H9 (cell line): ENCODE results near the gene KAZN. TPM values are rescaled to one million over a fixed set of nuclear protein-coding genes. Genes with fewer than 3 reads are reported as not detected.
A peak's percentile ranks its signal among the peaks of the same experiment; 100 is the strongest.

ENCODE experiments used
- DNase-seq: peaks from one replicate; pipeline ENCODE4 v3.0.0-alpha.2; 2017
- H2AFZ ChIP-seq: one replicate; pipeline ENCODE4 v1.6.1; 2013; ENCODE audit warnings: mild to moderate bottlenecking, low read length, control low read depth, moderate library complexity
- H2AK5ac ChIP-seq: 2 replicates; pipeline ENCODE4 v1.6.1; 2013; ENCODE audit warnings: low read length, control low read depth, mixed read lengths; ENCODE audit not compliant: insufficient read length
- H2BK120ac ChIP-seq: one replicate; pipeline ENCODE4 v1.6.1; 2013; ENCODE audit warnings: low read depth, mild to moderate bottlenecking, low read length, control low read depth, inconsistent platforms; ENCODE audit not compliant: poor library complexity, severe bottlenecking
- H2BK12ac ChIP-seq: 2 replicates; pipeline ENCODE4 v1.6.1; 2013; ENCODE audit warnings: low read length, control low read depth, mixed read lengths, low read depth; ENCODE audit not compliant: insufficient read length
- H2BK15ac ChIP-seq: 2 replicates; pipeline ENCODE4 v1.6.1; 2013; ENCODE audit warnings: low read depth, low read length, control low read depth
- H2BK20ac ChIP-seq: one replicate; pipeline ENCODE4 v1.6.1; 2013; ENCODE audit warnings: low read depth, mild to moderate bottlenecking, low read length, control low read depth, inconsistent platforms; ENCODE audit not compliant: poor library complexity, severe bottlenecking
- H2BK5ac ChIP-seq: 2 replicates; pipeline ENCODE4 v1.6.1; 2013; ENCODE audit warnings: low read length, control low read depth, mixed read lengths; ENCODE audit not compliant: insufficient read length
- H3K14ac ChIP-seq: 2 replicates; pipeline ENCODE4 v1.6.1; 2013; ENCODE audit warnings: low read length, control low read depth; ENCODE audit not compliant: insufficient read depth
- H3K18ac ChIP-seq: 2 replicates; pipeline ENCODE4 v1.6.1; 2013; ENCODE audit warnings: low read depth, mild to moderate bottlenecking, mixed read lengths, low read length, control low read depth; ENCODE audit not compliant: insufficient read length
- H3K23ac ChIP-seq: 2 replicates; pipeline ENCODE4 v1.6.1; 2013; ENCODE audit warnings: low read length, control low read depth, mixed read lengths, low read depth; ENCODE audit not compliant: insufficient read length
- H3K23me2 ChIP-seq: 2 replicates; pipeline ENCODE4 v1.6.1; 2013; ENCODE audit warnings: low read depth, mild to moderate bottlenecking, mixed read lengths, low read length, control low read depth; ENCODE audit not compliant: insufficient read length, poor library complexity, severe bottlenecking
- H3K27ac ChIP-seq: 2 replicates; pipeline ENCODE4 v1.5.1; 2013; ENCODE audit warnings: low read length, control low read depth, mixed read lengths, low read depth; ENCODE audit not compliant: insufficient read length
- H3K27me3 ChIP-seq: 2 replicates; pipeline ENCODE4 v1.6.1; 2013; ENCODE audit warnings: low read length, control low read depth, inconsistent platforms; ENCODE audit not compliant: insufficient read depth
- H3K4ac ChIP-seq: 2 replicates; pipeline ENCODE4 v1.6.1; 2013; ENCODE audit warnings: low read depth, mild to moderate bottlenecking, control low read depth, inconsistent platforms, low read length, moderate library complexity
- H3K4me1 ChIP-seq: 2 replicates; pipeline ENCODE4 v1.6.1; 2013; ENCODE audit warnings: low read length, control low read depth, inconsistent platforms; ENCODE audit not compliant: insufficient read depth
- H3K4me2 ChIP-seq: 2 replicates; pipeline ENCODE4 v1.6.1; 2013; ENCODE audit warnings: low read length, control low read depth, mixed read lengths; ENCODE audit not compliant: insufficient read length, insufficient read depth
- H3K56ac ChIP-seq: 2 replicates; pipeline ENCODE4 v1.6.1; 2013; ENCODE audit warnings: low read depth, mild to moderate bottlenecking, mixed read lengths, low read length, control low read depth; ENCODE audit not compliant: insufficient read length
- H3K79me1 ChIP-seq: 2 replicates; pipeline ENCODE4 v1.6.1; 2013; ENCODE audit warnings: low read depth, mild to moderate bottlenecking, moderate library complexity, low read length, control low read depth, inconsistent platforms; ENCODE audit not compliant: insufficient read depth, poor library complexity, severe bottlenecking
- H3K79me2 ChIP-seq: 2 replicates; pipeline ENCODE4 v1.6.1; 2013; ENCODE audit warnings: low read length, control low read depth, inconsistent platforms; ENCODE audit not compliant: insufficient read depth
- H3K9ac ChIP-seq: 2 replicates; pipeline ENCODE4 v1.6.1; 2013; ENCODE audit warnings: low read length, control low read depth, mixed read lengths; ENCODE audit not compliant: insufficient read length; ENCODE audit errors: extremely low read depth
- H3K9me3 ChIP-seq: one replicate; pipeline ENCODE4 v1.6.1; 2013; ENCODE audit warnings: low read depth, low read length, inconsistent platforms; ENCODE audit not compliant: control insufficient read depth
- H3T11ph ChIP-seq: one replicate; pipeline ENCODE4 v1.6.1; 2013; ENCODE audit warnings: mild to moderate bottlenecking, low read length, control low read depth, inconsistent platforms
- H4K20me1 ChIP-seq: one replicate; pipeline ENCODE4 v1.6.1; 2013; ENCODE audit not compliant: control insufficient read depth, insufficient read length, insufficient read depth
- H4K5ac ChIP-seq: 2 replicates; pipeline ENCODE4 v1.6.1; 2013; ENCODE audit warnings: low read depth, mild to moderate bottlenecking, mixed read lengths, low read length, control low read depth; ENCODE audit not compliant: insufficient read length
- H4K8ac ChIP-seq: replicated peaks from 2 replicates; pipeline ENCODE4 v1.6.1; 2013; ENCODE audit warnings: low read length, control low read depth, mixed read lengths, low read depth; ENCODE audit not compliant: insufficient read length
- H4K91ac ChIP-seq: 2 replicates; pipeline ENCODE4 v1.6.1; 2013; ENCODE audit warnings: low read depth, mild to moderate bottlenecking, moderate library complexity, mixed read lengths, low read length, control low read depth; ENCODE audit not compliant: insufficient read length
- H3K27ac Mint-ChIP-seq, 3 experiments: 2 replicates in 2 of 3; 3 replicates in 1 of 3; pipeline ENCODE4 v1.8.0; 2020 to 2021; ENCODE audit warnings: mixed read lengths in 3 of 3, mild to moderate bottlenecking in 1 of 3, moderate library complexity in 1 of 3
- H3K27me3 Mint-ChIP-seq: 2 replicates; pipeline ENCODE4 v1.8.0; 2021; ENCODE audit warnings: low read depth, mild to moderate bottlenecking, moderate library complexity, mixed read lengths
- H3K36me3 Mint-ChIP-seq, 3 experiments: 2 replicates in 2 of 3; 3 replicates in 1 of 3; pipeline ENCODE4 v1.8.0; 2020 to 2021; ENCODE audit warnings: low read depth in 3 of 3, mixed read lengths in 3 of 3; ENCODE audit not compliant: insufficient read depth in 1 of 3
- H3K4me1 Mint-ChIP-seq, 2 experiments: 2 replicates each; pipeline ENCODE4 v1.8.0; 2020; ENCODE audit warnings: mixed read lengths in 2 of 2
- H3K4me3 Mint-ChIP-seq, 2 experiments: 2 replicates in 1 of 2; 3 replicates in 1 of 2; pipeline ENCODE4 v1.8.0; 2020 to 2021; ENCODE audit warnings: mild to moderate bottlenecking in 2 of 2, mixed read lengths in 2 of 2, moderate library complexity in 1 of 2
- H3K9me3 Mint-ChIP-seq, 2 experiments: 2 replicates in 1 of 2; 3 replicates in 1 of 2; pipeline ENCODE4 v1.8.0; 2020; ENCODE audit warnings: mild to moderate bottlenecking in 2 of 2, mixed read lengths in 2 of 2, moderate library complexity in 1 of 2
- CTCF ChIP-seq: fragments of 200-600 bp; sonication (generic); conservative IDR thresholded peaks from 3 replicates; pipeline ENCODE4 v1.8.0; 2021; ENCODE audit warnings: antibody characterized with exemption, mild to moderate bottlenecking
- WGBS: extraction: QIAGEN DNeasy Blood & Tissue Kit; methylation state at CpG from one replicate; pipeline ENCODE4 v1.1.7; 2013; ENCODE audit warnings: missing lambda C conversion rate, low lambda C conversion rate, mixed read lengths; ENCODE audit not compliant: insufficient read length; ENCODE audit errors: extremely low coverage; 5-methylcytosine and 5-hydroxymethylcytosine counted together
- total RNA-seq: library from RNA; stranded (reverse); gene quantifications from 2 replicates; pipeline ENCODE4 v1.2.1, GENCODE V29; 2021

The KAZN gene
- total RNA-seq, 1 experiment from 2014 or later = 7.6 TPM

- Histone ChIP-seq H3K79me2 (no peaks in the 10 kb centered on the region), H3K9me3 (no peaks in the 10 kb centered on the region), H3K27me3 (no peaks in the 10 kb centered on the region), H3T11ph (no peak overlapping the region), H3K56ac (no peak overlapping the region), H4K8ac (no peak overlapping the region), H3K9ac (no peak overlapping the region), H3K4me1 (no peaks in the 10 kb centered on the region), H4K91ac (no peak overlapping the region), H2BK120ac (no peak overlapping the region), H3K4ac (no peak overlapping the region), H2AFZ (no peak overlapping the region), H2BK12ac (no peak overlapping the region), H3K14ac (no peak overlapping the region), H3K23ac (no peak overlapping the region), H3K79me1 (no peaks in the 10 kb centered on the region), H4K20me1 (no peaks in the 10 kb centered on the region), H3K23me2 (no peaks in the 10 kb centered on the region), H4K5ac (no peak overlapping the region), H2BK5ac (no peak overlapping the region), H3K4me2 (no peak overlapping the region), H2BK15ac (no peak overlapping the region), H2AK5ac (no peak overlapping the region), H2BK20ac (no peak overlapping the region), H3K18ac (no peak overlapping the region), H3K27ac (no peak overlapping the region)
- Mint-ChIP-seq H3K36me3 (peaks cover 8 to 10% (median 10%) of the 10 kb centered on the region in 3 experiments; a peak in 6 of 7 replicates), H3K27ac (peak overlapping the region in 1 of 3 experiments; percentile 60; a peak in 2 of 7 replicates), H3K4me3 (no peak overlapping the region), H3K9me3 (peaks cover 10 to 13% of the 10 kb centered on the region in 2 experiments), H3K27me3 (peaks cover 4% of the 10 kb centered on the region), H3K4me1 (peaks cover 12 to 18% of the 10 kb centered on the region in 2 experiments)
- no CpG with 5 or more reads among the region's 16 CpGs for WGBS
- no peak for TF ChIP-seq CTCF
- DNase-seq = peak; percentile 54
These were observed 371.8 kb downstream of the KAZN start for GRCh38 chr1:14970115-14970798.
